GM12891 (cell line): Measurements from ENCODE around the gene NEDD4L.
A peak's percentile ranks its signal among the peaks of the same experiment; 100 is the strongest.
"Not testable (repeated sequence)": the region's sequence is repeated elsewhere in the genome, so short reads cannot be mapped to it uniquely, and the experiment has no call there.

ENCODE experiments used
- DNase-seq: peaks from one replicate; pipeline ENCODE4 v3.0.0; 2011; ENCODE audit warnings: low spot score; ENCODE audit not compliant: insufficient read length
- FAIRE-seq: peaks from 2 replicates; lab custom pipeline; 2011; peaks lifted over from hg19 to GRCh38; lab: Jason Lieb, UNC
- PAX5 ChIP-seq: IDR thresholded peaks from 2 replicates; pipeline ENCODE4 v1.6.1; 2011; ENCODE audit warnings: low read length, moderate library complexity, mild to moderate bottlenecking; ENCODE audit not compliant: insufficient read depth, severe bottlenecking
- POLR2A ChIP-seq: IDR thresholded peaks from 2 replicates; pipeline ENCODE4 v1.6.1; 2011; ENCODE audit warnings: low read depth, low read length, control low read depth
- POLR2AphosphoS5 ChIP-seq: IDR thresholded peaks from 2 replicates; pipeline ENCODE4 v1.6.1; 2011; ENCODE audit warnings: low read depth, low read length, control low read depth
- POU2F2 ChIP-seq: IDR thresholded peaks from 2 replicates; pipeline ENCODE4 v1.6.1; 2011; ENCODE audit warnings: low read depth, mild to moderate bottlenecking, control low read depth, low read length, moderate library complexity
- SPI1 ChIP-seq: IDR thresholded peaks from 2 replicates; pipeline ENCODE4 v1.6.1; 2011; ENCODE audit warnings: low read depth, low read length, control low read depth
- TAF1 ChIP-seq: IDR thresholded peaks from 2 replicates; pipeline ENCODE4 v1.6.1; 2011; ENCODE audit warnings: low read depth, low read length, control low read depth

The NEDD4L gene

DNA sequence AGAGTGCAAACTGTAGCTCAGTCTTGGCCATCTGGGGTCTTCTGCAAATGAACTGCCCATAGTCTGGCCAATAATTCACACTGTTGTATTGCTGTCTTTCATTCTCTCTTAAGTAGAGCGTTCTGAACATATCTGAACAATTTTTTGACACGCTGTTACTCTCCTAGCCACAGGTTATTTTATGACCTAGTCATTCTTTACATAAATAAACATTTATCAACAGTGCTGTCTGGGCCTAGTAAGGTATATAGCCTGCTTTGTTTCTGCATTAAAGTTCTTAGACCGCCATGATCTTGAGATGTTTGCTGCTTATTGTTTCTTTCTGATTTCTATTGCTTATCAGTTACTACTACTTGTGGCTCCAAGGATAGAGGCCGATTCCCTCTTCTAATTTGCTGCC is 226.4 kb downstream of the NEDD4L start:
- FAIRE-seq: no peak
- TF ChIP-seq POLR2A (no peak), POU2F2 (no peak), SPI1 (no peak), POLR2AphosphoS5 (no peak), TAF1 (no peak), PAX5 (no peak)
- DNase-seq: no peak

DNA sequence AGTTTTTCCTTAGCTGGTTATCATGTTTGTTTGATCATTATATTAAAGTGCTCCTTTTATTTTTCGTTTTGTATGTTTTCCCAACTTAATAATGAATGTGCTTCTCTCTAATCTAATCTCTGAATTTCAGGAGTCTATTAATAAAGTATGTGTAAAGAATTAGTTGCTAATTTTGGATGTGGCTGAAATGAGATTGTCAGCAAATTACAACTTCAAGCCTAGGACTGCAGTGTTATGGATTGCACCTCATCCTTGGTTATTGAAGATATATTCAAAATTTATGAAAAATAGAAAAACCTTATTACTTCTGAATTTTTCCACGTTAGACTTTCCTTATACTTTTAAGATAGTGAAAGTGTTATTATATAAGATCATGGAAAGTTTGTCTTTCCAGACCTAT is 227.7 kb downstream of the NEDD4L start:
- DNase-seq (no peak), FAIRE-seq (no peak)
- TF ChIP-seq POU2F2 (no peak), SPI1 (no peak), POLR2AphosphoS5 (no peak), POLR2A (no peak), TAF1 (no peak), PAX5 (no peak)

DNA sequence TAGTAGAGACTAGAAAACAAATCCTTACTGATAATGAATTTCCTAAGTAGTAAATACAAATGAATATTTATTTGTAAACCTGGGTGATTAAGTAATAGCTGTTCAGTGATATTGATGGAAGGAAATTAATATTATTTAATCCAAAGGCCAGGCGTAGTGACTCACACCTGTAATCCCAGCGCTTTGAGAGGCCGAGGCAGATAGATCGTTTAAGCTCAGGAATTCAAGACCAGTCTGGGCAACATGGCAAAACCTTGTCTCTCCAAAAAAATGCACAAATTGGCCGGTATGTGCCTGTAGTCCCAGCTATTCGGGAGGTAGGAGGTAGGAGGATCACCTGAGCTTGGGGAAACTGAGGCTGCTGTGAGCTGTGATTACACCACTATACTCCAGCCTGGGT is 228.2 kb downstream of the NEDD4L start:
- TF ChIP-seq POLR2A: no peak
- no peak for TF ChIP-seq SPI1
- no peak for TF ChIP-seq POU2F2
- no peak for TF ChIP-seq TAF1
- TF ChIP-seq PAX5: no peak
- TF ChIP-seq POLR2AphosphoS5: no peak

DNA sequence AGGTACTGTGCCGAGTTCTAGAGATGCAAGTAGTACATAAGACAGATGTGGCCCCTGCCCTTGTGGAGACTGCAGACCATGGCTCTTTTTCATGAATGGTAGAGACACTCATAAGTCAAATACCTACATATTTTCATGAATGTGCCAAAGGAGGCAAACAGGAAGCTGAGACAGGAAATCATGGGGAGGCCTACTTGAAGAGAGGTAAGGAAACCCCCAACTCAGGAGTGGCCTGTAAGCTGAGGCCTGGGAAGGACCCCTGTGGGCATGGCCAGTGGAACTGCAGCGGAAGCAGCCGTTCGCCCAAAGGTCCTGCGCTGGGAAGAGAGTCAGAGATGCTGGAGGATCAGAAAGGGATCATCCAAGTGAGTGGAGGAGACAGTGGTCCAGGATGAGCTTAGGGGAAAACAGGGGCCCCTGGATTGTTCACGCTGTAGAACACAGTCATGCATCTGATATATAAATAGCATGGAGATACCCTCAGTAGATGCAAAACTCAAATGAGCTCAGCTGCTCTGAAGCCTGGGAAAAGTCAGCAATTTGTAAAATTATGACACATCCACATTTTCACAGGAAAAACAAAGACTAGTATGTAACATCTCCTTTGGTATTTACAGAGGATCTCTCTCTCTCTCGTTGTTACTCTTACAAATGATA is 228.9 kb downstream of the NEDD4L start:
- FAIRE-seq: peak; percentile 41
- no peak for TF ChIP-seq TAF1
- no peak for TF ChIP-seq POU2F2
- no peak for TF ChIP-seq POLR2AphosphoS5
- TF ChIP-seq PAX5: no peak
- no peak for TF ChIP-seq POLR2A
- TF ChIP-seq SPI1: no peak
- no peak for DNase-seq

More for the DNA sequence above, 228.2 kb downstream of the NEDD4L start:
- no peak for DNase-seq
- no peak for FAIRE-seq

DNA sequence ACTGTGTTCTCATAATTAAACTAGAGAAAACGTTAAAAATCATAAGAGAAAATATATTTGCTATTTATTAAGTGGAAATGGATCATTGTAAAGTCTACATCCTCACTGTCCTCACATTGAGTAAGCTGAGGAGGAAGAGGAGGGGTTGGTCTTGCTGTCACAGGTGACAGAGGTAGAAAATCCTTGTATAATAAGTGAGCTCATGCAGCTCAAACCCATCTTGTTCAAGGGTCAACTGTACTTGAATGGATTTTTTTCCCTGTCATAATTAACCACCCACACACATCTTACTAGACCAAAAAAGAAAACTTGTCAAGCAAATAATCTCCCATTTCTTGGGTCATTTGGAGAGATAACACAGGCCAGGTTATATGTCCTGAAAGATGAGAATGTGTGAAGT is 231.2 kb downstream of the NEDD4L start:
- TF ChIP-seq POLR2A (no peak), POU2F2 (no peak), POLR2AphosphoS5 (no peak), TAF1 (no peak), SPI1 (no peak), PAX5 (no peak)
- DNase-seq (no peak), FAIRE-seq (no peak)

DNA sequence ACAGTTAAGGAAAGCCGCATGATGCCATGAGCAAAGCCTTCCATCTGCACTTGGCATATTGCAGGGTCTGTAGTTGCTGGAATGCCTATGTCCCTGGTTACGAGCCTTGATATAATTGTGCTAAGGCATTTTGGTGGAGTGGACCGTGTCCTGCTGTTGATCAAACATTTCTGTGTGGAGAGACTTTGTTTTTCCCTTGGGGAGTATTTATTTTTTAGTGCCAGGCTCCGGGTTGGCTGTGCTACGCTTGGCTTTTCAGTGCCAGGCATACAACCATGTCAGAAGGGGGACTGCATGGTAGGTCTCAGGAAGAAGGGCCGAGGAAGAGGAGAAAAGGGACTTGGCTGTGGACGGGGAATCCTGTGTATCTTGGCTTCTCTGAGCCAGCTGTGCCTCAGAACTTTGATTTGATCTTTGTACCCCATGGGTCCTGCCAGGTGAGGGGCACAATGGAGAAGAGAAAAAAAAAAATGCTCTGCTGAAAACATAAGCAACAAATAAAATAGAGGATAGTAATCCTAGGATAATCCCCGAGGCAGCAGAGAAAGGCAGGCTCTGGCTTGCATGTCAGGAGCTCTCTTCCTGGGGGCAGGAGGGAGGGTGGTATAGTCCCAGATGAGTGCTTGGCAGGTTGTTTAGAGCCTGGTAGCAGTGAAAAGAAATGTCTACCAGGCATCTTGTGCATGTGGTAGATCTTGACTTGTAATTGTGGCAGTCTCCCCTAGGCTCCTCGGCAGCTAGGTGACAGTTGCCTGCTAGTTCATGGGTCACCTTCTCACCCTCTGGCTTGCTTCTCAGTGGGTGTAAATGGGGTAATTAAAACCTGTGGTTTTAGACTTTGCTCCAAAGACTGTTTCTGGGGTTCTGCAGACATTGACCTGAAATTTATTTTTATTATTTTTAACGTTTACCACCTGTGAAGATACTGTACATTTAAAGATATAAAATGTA is 233.0 kb downstream of the NEDD4L start:
- DNase-seq (no peak), FAIRE-seq (no peak)
- TF ChIP-seq PAX5 (no peak), TAF1 (no peak), POLR2A (no peak), POLR2AphosphoS5 (no peak), POU2F2 (no peak)

DNA sequence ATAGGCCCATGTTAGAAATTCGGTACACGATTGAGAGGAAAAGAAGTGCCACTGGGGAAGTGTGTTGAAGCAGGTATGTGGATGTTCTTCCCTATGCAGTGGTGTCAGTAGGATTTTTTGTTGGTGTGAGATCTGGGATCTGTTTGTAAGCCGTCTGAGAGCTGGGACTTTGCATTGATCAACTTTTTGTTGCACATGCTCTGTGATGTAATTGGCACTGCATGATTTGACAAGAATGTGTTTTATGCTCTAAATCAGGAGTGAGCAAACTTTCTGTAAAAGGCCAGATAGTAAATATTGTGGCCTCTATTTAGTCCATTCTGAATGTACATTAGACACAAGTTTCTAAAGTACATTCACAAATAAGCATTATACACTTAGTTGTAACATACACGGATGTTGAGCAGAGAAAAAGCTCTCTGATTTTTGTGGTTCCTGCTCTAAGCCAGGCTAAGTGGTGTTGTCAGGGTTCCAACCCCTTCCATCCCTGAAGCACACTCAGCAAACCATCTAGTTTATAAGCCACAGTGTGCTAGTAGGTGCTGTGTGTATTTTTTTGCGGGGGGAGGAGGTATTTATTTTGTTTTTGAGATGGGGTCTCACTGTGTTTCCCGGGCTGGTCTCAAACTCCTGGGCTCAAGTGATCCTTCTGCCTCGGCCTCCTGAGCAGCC is 235.6 kb downstream of the NEDD4L start:
- no peak for DNase-seq
- FAIRE-seq: no peak
- TF ChIP-seq POLR2AphosphoS5: no peak
- TF ChIP-seq TAF1: no peak
- no peak for TF ChIP-seq POU2F2
- TF ChIP-seq POLR2A: no peak
- no peak for TF ChIP-seq PAX5
- TF ChIP-seq SPI1: no peak

DNA sequence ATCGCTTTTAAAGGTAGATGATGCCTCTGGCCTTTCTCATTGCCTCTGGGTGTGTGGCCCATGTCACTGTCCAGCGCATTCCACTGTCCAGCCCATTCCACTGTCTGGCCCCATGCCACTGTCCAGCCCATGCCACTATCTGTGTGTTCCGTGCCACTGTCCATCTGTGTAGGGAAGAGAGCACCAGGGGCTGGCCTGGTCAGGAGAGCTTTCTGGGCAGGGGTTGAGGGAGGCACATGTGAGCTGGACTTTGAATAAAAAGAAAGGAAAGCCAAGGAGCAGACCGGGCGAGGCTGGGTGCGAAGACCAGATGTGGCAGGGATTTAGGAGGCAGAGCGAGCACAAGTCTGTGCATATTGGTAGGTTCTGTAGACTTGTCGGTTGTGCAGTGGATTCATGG is 236.2 kb downstream of the NEDD4L start:
- DNase-seq (no peak), FAIRE-seq (no peak)
- no peak for TF ChIP-seq TAF1
- no peak for TF ChIP-seq POLR2A
- TF ChIP-seq SPI1: no peak
- TF ChIP-seq PAX5: no peak
- no peak for TF ChIP-seq POU2F2
- TF ChIP-seq POLR2AphosphoS5: no peak

DNA sequence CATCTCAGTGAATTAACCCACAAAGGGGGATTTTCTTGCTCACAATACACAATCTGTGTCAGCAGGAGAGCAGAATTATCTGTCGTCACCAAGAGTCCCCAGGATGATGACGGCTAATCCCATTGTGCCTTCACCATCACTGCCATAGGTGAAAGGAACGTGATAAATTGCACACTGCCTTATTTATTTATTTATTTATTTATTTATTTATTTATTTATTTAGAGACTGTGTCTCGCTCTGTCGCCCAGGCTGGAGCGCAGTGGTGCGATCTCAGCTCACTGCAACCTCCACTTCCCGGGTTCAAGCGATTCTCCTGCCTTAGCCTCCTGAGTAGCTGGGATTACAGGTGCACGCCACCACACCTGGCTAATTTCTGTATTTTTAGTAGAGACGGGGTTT is 238.8 kb downstream of the NEDD4L start:
- FAIRE-seq, DNase-seq: not testable (repeated sequence)
